GM18502 (cell line): ENCODE results near the gene PITPNC1.
"Not testable (repeated sequence)": the region's sequence is repeated elsewhere in the genome, so short reads cannot be mapped to it uniquely, and the experiment has no call there.

Experiments used
- ATAC-seq: cut with Tn5 transposase; IDR thresholded peaks from one replicate; pipeline ENCODE4 v1.9.1; 2021; ENCODE audit warnings: mild to moderate bottlenecking; ENCODE audit not compliant: unreplicated experiment, poor library complexity

PITPNC1 gene

DNA sequence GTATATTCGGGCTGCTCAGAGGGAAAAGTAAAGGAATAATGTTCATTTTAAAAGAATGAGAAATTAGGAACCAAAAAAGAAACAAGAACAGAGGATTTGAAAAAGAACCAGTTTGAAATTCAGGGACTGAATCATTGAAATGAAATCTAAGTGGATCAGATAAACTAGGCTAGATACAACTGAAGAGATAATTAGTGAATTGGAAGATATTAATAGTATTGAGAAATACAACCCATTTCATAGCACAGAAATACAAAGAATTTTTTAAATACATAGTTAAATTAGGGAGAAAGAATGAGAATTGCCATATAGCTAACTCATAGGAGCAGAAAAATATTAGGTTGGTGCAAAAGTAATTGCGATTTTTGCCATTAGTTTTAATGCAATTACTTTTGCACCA is 223.3 kb downstream of the PITPNC1 start:
- no peak for ATAC-seq

DNA sequence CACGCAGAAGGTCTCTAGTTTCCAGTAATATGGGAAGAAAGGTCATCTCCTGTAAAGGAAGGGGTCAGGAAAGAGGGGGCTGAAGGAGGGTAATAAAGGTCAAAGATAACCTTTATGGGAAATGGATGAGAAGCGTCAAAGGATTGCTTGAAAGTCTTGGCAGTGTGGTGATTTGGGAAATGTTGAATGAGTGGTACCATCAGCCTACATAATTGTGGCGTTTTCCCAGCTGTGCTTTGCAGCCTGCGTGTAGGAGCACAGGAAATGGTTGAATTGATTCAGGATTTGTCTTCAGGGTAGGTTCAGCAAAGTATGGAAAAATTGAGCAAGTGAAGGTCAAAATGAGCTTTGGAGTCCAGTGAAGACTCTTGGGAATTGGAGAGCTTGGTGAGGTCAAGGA is 224.8 kb downstream of the PITPNC1 start:
- ATAC-seq: no peak

DNA sequence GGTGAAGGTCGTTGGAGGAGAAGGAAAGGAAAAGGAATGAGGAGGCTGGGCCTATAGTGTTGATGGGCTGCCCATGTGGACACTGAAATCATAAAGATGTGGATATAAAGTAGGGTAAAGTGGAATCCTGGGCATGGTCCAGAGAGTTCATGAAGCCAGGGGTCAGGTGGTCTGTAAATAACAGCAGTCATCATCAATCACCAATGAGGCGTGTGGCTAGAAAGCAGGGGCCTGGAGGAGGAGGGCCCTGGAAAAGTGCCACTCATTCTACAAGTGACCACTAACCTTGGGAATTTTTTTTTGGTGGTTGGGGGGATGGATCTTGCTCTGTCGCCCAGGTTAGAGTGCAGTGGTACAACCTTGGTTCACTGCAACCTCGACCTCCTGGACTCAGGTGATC is 225.4 kb downstream of the PITPNC1 start:
- no peak for ATAC-seq

DNA sequence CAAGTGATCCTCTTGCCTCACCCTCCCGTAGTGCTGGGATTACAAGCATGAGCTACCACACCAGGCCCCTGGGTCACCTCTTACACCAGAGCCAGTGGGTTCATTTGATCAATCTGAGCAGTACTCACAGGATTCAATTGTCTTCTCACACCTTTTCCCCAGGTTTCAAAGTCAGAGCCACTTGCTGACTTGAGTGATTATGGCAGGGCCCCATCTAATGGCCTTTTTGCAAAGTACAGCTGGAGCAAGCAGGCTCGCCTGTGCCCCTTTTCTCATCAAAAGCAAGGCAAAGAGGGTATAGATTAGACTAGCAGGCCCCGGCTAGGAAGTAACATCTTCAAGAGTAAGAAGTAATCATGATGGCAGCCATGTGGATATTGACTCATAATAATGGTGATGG is 225.9 kb downstream of the PITPNC1 start:
- peak; percentile 77 for ATAC-seq

DNA sequence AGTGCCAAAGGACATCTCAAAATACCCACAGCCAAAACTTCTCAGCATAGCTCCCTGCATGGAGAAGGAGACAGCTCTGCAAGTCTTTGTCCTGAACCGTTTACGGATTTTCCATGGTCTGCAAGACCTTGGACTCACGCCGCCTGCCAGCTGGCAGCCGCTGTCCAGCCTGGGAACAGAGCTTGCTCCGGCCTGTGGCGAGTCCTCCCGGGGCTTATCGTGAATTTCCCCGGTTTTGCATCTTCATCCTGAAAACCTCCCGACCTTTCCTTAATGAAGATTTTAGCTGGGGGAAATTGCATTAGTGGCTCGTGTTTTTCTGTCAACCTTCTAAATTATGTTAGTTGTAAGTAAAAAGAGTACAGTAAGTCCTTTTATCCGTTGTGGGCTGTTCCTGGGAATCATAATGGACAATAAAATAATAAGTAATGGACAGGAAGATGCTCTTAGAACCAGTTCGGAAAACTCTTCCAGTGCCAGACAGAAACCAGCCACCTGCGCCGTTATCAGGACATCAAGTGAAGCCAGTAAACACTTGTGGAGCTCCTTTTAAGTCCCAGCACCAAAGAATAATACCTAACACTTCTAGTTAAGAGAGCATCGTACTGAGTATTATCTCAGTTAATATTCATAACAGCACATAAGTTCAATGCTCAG is 228.3 kb downstream of the PITPNC1 start:
- no peak for ATAC-seq

DNA sequence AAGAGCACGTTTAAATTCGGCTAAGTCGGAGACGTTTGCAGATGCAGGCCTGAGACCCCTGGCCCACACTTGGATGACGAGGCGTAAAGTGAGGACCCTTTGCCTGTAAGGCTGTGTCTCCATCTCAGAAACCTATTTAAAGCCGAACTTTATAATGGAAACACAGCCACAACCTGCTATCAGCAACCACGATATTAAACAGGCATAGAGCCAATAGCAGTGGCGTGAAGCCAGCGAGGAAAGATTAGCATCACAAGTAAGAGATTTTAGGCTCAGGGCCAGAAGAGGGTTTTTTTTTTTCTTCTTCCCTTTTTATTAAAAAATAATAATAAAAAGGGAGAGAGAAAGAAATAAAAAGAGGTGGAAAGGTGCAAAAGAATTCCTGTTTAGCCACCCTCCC is 229.4 kb downstream of the PITPNC1 start:
- no peak for ATAC-seq

DNA sequence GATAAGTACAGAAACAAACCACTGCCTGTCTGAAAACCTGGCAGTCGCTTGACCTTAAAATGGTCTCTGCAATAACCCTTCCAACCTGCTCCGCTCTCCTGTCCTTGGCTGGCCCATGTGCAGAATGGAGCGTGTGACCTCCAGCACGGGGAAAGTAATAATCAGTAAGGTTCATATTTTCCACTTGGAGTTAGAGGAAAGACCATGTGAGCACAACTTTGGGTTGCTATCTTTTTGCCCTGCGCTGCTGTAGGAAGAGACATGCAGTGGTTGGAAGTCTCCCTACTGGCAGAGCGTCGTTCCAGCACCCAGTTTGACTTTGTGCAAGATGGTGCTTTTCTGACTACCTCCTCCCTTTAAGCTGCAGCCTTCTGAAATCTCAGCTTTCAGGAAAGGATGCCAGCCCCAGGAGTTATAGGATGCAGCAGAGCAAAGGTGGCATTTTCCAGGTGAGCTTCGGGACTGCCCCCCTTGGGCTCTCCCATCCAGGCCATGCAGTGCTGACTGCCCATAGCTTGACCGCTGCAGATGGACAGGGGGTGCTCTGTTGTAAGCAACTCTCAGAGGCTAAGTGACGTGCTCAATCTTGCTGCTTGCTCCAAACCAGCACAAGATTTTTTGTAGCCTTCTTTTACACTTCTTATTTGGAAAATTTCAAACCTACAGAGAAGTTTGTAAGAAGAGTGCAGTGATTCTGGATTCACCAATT is 230.0 kb downstream of the PITPNC1 start:
- no peak for ATAC-seq

DNA sequence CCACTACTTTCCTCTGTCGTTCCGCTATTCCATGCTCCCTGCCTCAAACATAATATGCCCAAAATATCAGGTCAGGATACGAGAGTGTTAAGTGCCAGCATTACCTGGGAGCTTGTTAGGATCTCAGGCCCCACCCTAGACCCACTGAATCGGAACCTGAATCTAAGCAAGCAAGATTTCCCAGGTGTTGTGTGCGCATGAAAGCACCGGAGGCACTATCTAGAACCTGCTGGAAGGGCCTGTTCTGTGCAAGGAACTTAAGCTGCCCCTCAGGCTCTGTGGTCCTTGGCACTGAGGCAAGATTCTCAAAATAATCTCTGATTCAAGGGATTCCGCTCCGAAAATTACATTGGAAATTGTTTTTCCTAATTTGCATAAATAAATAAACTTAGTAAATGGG is 233.0 kb downstream of the PITPNC1 start:
- ATAC-seq: no peak

DNA sequence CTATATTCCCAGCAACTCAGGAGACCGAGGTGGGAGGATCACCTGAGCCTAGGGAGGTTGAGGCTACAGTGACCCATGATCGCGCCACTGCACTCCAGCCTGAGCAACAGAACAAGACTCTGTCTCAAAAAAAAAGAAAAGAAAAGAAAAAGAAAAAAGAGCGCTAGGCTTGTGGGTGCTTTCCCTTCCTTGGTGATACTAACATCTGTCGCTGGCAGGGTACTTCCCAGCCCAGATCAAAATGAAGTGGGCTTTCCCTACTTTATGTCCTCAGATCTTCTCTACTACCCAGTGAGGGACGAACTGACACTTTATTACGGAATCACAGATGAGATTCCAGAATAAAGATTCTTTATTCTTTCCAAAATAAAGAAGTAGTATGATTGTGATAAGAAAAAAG is 236.9 kb downstream of the PITPNC1 start:
- ATAC-seq: no peak

DNA sequence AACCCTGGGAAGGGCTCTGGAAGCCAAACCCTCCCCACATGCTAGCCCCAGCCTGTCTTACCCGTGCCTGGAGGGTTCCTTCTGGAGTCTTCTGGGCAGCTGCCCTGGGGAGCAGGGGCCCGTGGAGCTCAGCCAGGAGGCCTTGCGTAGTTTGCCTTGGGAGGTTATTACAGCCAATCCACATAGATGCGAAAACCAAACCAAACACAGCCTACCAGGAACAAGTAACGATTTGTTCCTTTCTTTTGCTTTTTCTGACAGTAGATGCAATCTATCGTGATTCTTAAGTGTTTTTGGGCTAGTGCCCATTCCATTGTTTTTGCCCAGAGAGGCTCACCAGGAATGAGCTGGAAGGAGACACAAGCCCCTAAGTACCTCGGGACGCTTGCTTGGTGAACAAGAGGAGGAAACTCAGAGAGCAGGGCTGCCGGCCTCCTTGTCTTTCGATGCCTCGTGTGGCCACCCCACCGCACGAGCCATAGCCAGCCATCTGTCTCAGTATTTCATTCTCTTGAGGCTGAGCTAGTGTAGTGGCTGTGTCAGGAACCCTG is 238.0 kb downstream of the PITPNC1 start:
- ATAC-seq: no peak

DNA sequence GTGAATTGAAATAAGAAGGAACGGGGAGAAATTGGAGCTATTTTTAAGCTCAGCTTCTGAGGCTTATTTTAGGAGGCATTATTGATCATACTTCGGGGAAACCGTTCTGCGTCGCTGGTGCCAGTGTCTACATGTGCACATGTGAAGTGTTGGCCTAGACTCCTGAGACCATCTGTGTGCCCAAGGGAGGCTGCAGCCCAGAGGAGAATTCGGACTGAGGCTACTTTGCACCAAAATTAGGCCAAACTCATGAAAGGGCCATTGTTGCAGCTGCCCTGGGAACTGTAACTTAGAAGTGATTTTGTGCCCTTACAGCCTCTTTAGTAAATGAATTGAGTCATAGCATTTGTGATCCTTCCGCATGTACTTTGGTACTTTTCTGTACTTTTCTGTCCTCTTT is 238.7 kb downstream of the PITPNC1 start:
- ATAC-seq: no peak

DNA sequence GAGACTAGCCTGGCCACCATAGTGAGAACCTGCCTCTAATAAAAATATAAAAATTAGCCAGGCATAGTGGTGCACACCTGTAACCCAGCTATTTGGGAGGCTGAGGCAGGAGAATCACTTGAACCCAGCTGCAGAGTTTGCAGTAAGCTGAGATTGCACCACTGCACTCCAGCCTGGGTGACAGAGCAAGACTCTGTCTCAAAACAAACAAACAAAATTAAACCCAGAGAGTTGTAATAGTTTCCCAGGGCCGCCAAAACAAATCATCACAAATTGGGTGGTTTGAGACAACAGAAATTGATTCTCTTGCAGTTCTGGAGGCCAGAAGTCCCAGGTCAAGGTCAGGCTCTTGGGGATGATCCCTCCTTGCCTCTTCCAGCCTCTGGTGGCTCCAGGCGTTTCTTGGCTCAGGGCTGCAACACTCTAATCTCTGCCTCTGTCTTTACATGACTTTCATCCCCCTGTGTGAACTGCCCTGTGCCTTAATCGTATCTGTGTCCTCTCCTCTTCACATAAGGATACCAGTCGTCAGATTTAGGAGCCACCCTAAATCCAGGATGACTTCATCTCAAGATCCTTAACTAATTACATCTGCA is 240.3 kb downstream of the PITPNC1 start:
- no peak for ATAC-seq

DNA sequence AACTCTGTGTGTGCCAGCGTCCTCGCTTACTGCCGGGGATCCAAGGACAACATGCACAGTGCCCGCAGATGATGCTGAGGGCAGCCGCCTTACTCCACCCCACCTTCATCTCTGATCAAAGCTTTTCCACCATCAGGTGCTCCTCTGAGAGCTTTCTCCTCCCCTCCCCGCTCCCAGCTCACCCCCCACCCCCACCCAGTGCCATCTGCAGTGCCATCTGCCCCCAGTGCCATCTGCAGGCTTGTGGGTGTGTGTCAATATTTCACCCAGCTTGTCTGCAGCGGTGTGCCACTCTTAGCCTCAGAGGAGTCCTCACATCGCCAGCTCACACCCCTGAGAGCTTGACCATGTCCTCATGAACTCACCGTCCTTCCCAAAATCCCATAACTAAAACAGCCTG is 242.5 kb downstream of the PITPNC1 start:
- ATAC-seq: no peak

DNA sequence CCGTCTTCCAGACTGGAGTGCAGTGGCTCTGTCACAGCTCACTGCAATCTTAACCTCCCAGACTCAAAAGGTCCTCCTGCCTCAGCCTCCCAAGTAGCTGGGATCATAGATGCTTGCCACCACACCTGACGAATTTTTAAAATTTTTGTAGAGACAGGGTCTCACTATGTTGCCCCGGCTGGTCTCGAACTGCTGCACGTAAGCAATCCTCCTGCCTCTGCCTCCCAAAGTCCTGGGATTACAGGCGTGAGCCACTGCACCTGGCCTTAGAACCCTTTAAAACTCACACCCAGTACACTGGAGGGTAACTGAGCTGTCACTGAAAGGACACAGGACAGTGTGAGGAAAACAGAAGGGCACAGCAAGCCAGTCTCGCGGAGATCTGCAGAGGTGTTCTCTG is 243.0 kb downstream of the PITPNC1 start:
- ATAC-seq: no peak

DNA sequence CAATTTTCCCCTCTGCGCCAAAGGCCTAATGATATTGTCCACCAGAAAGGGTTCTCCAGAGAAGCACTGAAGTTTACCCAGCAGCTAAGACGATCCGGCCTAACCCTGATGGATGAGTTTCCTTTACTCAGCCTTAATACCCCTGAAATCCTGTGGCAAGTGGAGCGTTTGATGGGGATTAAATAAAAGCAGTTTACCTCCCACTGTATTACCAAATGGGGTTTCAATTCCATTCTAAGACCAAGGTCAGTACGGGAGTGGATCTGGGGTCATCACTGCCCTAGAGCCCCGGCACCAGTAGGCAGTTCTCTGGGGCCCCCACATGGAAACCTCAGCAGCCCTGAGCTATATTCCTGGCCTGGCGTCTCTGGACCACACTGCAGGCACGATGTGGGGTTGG is 243.6 kb downstream of the PITPNC1 start:
- no peak for ATAC-seq

DNA sequence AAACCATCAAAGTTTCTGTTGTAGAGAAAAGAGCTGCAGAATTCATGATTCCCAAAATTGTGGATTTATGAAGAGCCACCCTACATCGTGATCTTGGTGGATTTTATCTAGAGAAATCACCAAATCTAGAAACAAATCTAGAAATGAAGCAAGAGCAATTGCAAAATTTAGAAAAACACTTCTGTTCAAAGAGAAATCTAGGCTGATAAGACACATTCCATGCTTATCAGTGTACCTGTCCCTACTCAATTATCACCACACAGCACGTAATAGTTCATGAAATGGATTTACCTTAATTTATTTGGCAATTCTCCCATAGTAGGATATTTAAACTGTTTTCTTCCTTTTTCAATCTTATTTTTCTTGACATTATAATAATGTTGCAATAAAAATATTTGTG is 246.7 kb downstream of the PITPNC1 start:
- ATAC-seq: no peak

DNA sequence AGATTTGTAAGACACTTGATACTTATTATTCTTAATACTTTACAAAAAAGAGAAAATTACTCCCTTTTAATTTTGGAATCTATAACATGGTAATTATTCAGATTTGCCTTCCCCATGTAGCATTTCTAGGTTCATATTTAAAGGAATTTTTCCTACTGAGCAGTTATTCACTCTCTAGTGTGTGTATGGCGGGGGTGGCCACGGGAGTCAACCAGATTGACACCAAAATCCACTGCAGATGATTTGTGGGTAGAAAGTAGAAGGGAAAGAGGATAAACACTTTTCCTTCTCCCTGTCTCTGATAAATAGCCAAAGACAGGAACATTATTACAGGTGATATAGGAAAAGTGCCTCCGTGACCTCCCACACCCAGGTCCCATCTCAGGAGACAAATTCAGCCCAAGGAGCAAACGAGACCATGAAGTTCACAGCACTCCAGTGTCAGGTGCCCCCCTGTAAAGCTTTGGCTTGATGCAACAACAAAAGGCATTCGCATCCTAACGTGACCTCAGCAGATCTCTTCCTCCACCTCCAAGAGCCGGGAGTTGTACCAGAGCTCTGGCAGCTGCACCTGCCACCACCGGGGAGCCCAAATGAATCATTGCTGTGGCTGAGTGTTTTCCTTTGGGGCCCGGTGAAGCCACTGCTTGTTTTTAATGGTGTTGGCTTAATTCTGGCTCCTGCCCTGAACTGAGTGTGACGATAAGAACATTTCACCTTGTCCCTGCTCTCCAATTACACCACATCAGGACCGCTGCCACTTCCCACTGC is 248.0 kb downstream of the PITPNC1 start:
- ATAC-seq: no peak

DNA sequence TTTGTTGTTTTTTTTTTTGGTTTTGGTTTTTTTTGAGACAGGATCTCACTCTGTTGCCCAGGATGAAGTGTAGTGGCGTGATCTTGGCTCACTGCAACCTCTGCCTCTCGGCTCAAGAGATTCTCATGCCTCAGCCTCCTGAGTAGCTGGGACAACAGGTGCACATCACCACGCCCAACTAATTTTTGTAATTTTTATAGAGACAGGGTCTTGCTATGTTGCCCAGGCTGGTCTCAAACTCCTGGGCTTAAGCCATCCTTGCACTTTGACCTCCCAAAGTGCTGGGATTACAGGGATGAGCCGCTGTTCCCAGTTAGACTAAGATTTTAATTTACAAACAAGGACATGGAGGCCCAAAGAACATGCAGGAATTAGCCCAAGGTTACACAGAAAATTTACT is 248.9 kb downstream of the PITPNC1 start:
- no peak for ATAC-seq

DNA sequence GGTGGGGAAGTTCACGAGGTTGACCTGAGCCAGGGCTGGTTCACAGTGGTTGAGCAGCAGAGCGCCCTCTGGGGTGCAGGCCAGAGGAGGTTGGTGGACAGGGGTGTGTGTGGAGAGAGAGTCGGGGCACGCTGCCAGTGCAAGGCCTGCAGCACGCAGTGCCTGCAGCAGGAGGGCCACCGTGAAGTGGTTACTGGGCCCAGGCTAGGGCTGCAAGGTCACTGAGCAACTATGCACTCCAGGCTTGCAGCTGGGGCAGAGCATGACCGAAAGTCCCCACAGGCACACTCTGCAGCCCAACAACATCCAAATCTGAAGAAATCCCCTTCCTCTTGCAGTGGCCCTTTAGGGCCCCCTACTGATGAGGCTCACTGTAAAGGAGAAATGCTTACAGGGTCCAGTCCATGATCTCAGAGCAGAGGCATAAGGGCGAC is 251.5 kb downstream of the PITPNC1 start:
- ATAC-seq: no peak

DNA sequence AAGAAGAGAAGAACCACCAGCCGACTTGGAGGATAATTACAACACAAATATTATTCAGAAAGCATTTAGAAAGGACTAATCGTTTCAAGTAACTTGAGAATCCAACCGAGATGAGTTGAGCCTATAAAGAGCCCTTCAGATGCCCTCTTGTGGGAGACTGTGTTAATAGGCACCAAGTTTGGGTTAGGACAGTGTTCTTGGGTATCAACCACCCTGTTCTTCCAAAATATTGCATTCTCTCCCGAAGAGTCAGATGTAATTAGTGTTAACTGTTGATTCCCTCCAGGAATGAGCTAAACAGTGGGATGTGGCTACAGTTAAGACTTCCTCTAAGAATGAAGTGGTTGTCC is 252.9 kb downstream of the PITPNC1 start:
- ATAC-seq: no peak

DNA sequence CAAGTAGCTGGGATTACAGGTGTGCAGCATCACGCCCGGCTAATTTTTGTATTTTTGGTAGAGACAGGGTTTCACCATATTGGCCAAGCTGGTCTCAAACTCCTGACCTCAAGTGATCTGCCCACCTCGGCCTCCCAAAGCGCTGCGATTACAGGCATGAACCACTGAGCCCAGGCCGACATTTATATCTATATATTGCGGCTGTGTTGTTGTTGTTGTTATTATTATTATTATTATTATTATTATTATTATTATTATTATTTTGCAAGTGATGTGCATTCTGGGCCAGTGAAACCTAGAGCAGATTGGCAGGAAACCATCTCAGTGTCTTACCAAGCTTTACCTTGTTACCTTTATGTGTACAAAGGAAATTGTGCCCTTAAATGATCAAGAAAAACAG is 253.8 kb downstream of the PITPNC1 start:
- ATAC-seq: not testable (repeated sequence)
